ENCODE results near the gene DQX1.
A peak's percentile ranks its signal among the peaks of the same experiment; 100 is the strongest.

DQX1 gene

GRCh38 chr2:74560591-74560990, 34.6 kb upstream of the DQX1 start:
- Mint-ChIP-seq H3K27me3 (ENCODE audit: low read depth, poor library complexity) (peaks cover 97% of the 10 kb centered on the region), H3K9me3 (no peaks in the 10 kb centered on the region), H3K4me1 (peaks cover 7% of the 10 kb centered on the region), H3K36me3 (ENCODE audit: low read depth) (no peaks in the 10 kb centered on the region), H3K27ac (no peak overlapping the region), H3K4me3 (no peak overlapping the region)
- TF ChIP-seq CTCF (IDR thresholded peaks at IDR 0.05) = no peak
- DNase-seq = no peak

GRCh38 chr2:74559912-74560311, 33.9 kb upstream of the DQX1 start:
- DNase-seq = no peak
- no peak overlapping the region for H3K4me3 Mint-ChIP-seq

GRCh38 chr2:74558284-74559230, 32.5 kb upstream of the DQX1 start:
- Mint-ChIP-seq H3K9me3 (no peaks in the 10 kb centered on the region), H3K4me3 (no peak overlapping the region), H3K36me3 (ENCODE audit: low read depth) (no peaks in the 10 kb centered on the region), H3K27ac (no peak overlapping the region), H3K27me3 (ENCODE audit: low read depth, poor library complexity) (peaks cover 91% of the 10 kb centered on the region), H3K4me1 (peaks cover 16% of the 10 kb centered on the region)
- DNase-seq = no peak
- TF ChIP-seq CTCF (IDR thresholded peaks at IDR 0.05) = no peak

More at GRCh38 chr2:74559912-74560311, 33.9 kb upstream of the DQX1 start:
- Mint-ChIP-seq H3K4me1 (peaks cover 13% of the 10 kb centered on the region), H3K27ac (no peak overlapping the region), H3K27me3 (ENCODE audit: low read depth, poor library complexity) (peaks cover 100% of the 10 kb centered on the region), H3K36me3 (ENCODE audit: low read depth) (no peaks in the 10 kb centered on the region), H3K9me3 (no peaks in the 10 kb centered on the region)
- no peak for TF ChIP-seq CTCF (IDR thresholded peaks at IDR 0.05)

- no peaks in the 10 kb centered on the region for H3K9me3 Mint-ChIP-seq
- no peak for TF ChIP-seq CTCF (IDR thresholded peaks at IDR 0.05)
- no peak overlapping the region for H3K27ac Mint-ChIP-seq
- H3K4me3 Mint-ChIP-seq = no peak overlapping the region
- H3K36me3 Mint-ChIP-seq (ENCODE audit: low read depth) = peaks cover 2% of the 10 kb centered on the region
- no peak for DNase-seq
- H3K27me3 Mint-ChIP-seq (ENCODE audit: low read depth, poor library complexity) = peaks cover 78% of the 10 kb centered on the region
- peaks cover 31% of the 10 kb centered on the region for H3K4me1 Mint-ChIP-seq
Measured at GRCh38 chr2:74556831-74557370, 30.9 kb upstream of the DQX1 start.

- TF ChIP-seq CTCF (IDR thresholded peaks at IDR 0.05) = no peak
- no peak for DNase-seq
- H3K4me1 Mint-ChIP-seq = peaks cover 38% of the 10 kb centered on the region
- no peaks in the 10 kb centered on the region for H3K9me3 Mint-ChIP-seq
- peaks cover 76% of the 10 kb centered on the region for H3K27me3 Mint-ChIP-seq (ENCODE audit: low read depth, poor library complexity)
- peak overlapping the region; percentile 48 for H3K4me3 Mint-ChIP-seq
- H3K36me3 Mint-ChIP-seq (ENCODE audit: low read depth) = peaks cover 9% of the 10 kb centered on the region
- H3K27ac Mint-ChIP-seq = no peak overlapping the region
Measured at GRCh38 chr2:74556159-74556558, 30.1 kb upstream of the DQX1 start.
